Measurements from ENCODE around the gene GCA.

GCA gene, protein sequence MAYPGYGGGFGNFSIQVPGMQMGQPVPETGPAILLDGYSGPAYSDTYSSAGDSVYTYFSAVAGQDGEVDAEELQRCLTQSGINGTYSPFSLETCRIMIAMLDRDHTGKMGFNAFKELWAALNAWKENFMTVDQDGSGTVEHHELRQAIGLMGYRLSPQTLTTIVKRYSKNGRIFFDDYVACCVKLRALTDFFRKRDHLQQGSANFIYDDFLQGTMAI

GRCh38 chr2:162343824-162344616, at the start of gene GCA:
Gene GCA (plus strand): TSS chr2:162344132. CDS start chr2:162344249, 117 bp downstream.
- H3K4me3 ChIP-seq (ENCODE audit: low read depth, low read length), result peak within 1 kb of the TSS; percentile 92
- H3K36me3 ChIP-seq (ENCODE audit: control insufficient read depth, insufficient read depth, low read length), result peaks cover 4% of the 10 kb centered on the region; the same call in 1 of the 2 replicates
- H3K27me3 ChIP-seq (ENCODE audit: control insufficient read depth, insufficient read depth, low read length), result peaks cover 13% of the 10 kb centered on the region
- H3K9ac ChIP-seq (ENCODE audit: low read depth, low read length), result peak within 1 kb of the TSS; percentile 72
- H3K27ac ChIP-seq (ENCODE audit: low read depth, low read length), result peak within 1 kb of the TSS; percentile 75
- H3K9me3 ChIP-seq (ENCODE audit: control insufficient read depth, insufficient read depth, low read length), result no peaks in the 10 kb centered on the region
- H3K4me1 ChIP-seq (ENCODE audit: control insufficient read depth, insufficient read depth, low read length), result peaks cover 7% of the 10 kb centered on the region; the same call in 1 of the 2 replicates

DNA sequence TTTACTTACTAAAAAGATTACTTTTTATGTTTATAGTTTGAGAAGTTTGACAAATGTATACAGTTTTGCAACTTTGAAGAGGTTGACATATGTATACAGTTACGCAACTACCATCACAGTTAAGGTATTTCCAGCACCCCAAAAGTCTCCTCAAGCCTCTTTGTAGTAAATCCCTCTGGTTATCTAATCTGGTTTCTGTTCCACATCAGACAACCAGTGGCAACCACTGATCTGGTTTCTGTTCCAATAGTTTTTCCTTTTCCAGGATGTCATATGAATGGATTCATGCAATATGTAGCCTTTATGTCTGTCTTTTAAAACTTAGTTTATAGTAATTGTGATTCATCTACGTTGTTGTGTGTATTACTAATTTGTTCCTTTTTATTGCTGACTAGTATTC, 48.9 kb upstream of the GCA start:
- H3K4me1 ChIP-seq (ENCODE audit: control insufficient read depth, insufficient read depth, low read length), result peaks cover 9% of the 10 kb centered on the region; the same call in 1 of the 2 replicates
- no peaks in the 10 kb centered on the region for H3K36me3 ChIP-seq (ENCODE audit: control insufficient read depth, insufficient read depth, low read length)
- H3K9me3 ChIP-seq (ENCODE audit: control insufficient read depth, insufficient read depth, low read length), result no peaks in the 10 kb centered on the region
- H3K27ac ChIP-seq (ENCODE audit: low read depth, low read length), result no peak overlapping the region
- no peaks in the 10 kb centered on the region for H3K27me3 ChIP-seq (ENCODE audit: control insufficient read depth, insufficient read depth, low read length)
- H3K9ac ChIP-seq (ENCODE audit: low read depth, low read length), result no peak overlapping the region
- no peak overlapping the region for H3K4me3 ChIP-seq (ENCODE audit: low read depth, low read length)

GRCh38 chr2:162297925-162298552, 45.9 kb upstream of the GCA start:
- H3K27ac ChIP-seq (ENCODE audit: low read depth, low read length), result no peak overlapping the region
- no peaks in the 10 kb centered on the region for H3K27me3 ChIP-seq (ENCODE audit: control insufficient read depth, insufficient read depth, low read length)
- no peaks in the 10 kb centered on the region for H3K9me3 ChIP-seq (ENCODE audit: control insufficient read depth, insufficient read depth, low read length)
- H3K36me3 ChIP-seq (ENCODE audit: control insufficient read depth, insufficient read depth, low read length), result no peaks in the 10 kb centered on the region
- H3K9ac ChIP-seq (ENCODE audit: low read depth, low read length), result no peak overlapping the region
- no peak overlapping the region for H3K4me3 ChIP-seq (ENCODE audit: low read depth, low read length)
- no peaks in the 10 kb centered on the region for H3K4me1 ChIP-seq (ENCODE audit: control insufficient read depth, insufficient read depth, low read length)

DNA sequence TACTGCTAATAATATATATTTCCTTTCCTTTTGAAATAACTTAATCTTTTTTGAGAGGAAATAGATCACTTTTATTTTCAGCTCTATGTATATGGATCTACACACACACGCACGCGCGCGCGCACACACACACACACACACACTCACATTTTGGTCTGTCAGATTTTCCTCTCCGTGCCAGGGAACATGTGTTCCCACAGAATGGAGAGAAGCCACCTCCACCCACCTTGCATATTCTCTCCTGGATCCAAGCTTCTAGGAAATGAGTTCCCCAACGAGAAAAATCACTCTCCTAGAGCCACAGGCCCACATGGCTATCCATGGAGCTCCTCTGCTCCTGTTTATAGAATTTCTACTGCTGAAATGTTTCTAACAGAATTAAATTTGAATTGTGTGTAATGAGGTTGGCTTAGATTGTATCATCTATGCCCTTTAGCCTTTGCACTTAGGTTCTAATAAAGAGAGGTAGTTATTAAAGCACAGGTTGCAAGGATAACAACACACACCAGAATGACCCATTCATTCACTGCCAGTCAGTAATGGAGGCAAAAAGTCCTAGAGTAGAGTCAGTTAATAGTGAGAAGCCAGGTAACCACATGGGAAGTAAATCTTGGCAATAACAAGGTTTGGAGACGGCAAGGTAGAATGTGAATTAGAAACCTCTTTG, 45.1 kb upstream of the GCA start:
- Histone ChIP-seq H3K27me3 (ENCODE audit: control insufficient read depth, insufficient read depth, low read length) (no peaks in the 10 kb centered on the region), H3K9ac (ENCODE audit: low read depth, low read length) (no peak overlapping the region), H3K36me3 (ENCODE audit: control insufficient read depth, insufficient read depth, low read length) (no peaks in the 10 kb centered on the region), H3K4me3 (ENCODE audit: low read depth, low read length) (no peak overlapping the region), H3K27ac (ENCODE audit: low read depth, low read length) (no peak overlapping the region), H3K9me3 (ENCODE audit: control insufficient read depth, insufficient read depth, low read length) (no peaks in the 10 kb centered on the region), H3K4me1 (ENCODE audit: control insufficient read depth, insufficient read depth, low read length) (no peaks in the 10 kb centered on the region)

DNA sequence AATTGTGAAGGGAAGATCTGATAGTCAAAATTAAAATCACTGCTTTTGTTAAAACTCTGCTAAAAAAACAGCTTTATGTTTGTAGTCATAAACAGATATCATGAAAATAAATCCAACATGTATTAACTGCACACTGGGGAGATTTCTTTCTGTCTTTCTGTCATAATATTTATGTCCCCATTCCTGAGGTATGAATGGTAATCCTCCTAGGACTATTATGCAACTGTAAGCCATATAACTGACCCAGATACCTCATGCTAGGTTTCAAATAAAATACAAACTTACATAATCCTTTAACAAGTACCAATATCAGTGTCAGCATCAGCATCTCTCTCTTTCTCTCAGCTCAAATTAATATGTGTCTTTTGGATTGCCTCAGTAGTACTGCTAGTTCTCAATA, 43.7 kb upstream of the GCA start:
- Histone ChIP-seq H3K9me3 (ENCODE audit: control insufficient read depth, insufficient read depth, low read length) (no peaks in the 10 kb centered on the region), H3K9ac (ENCODE audit: low read depth, low read length) (no peak overlapping the region), H3K36me3 (ENCODE audit: control insufficient read depth, insufficient read depth, low read length) (no peaks in the 10 kb centered on the region), H3K27ac (ENCODE audit: low read depth, low read length) (no peak overlapping the region), H3K4me1 (ENCODE audit: control insufficient read depth, insufficient read depth, low read length) (no peaks in the 10 kb centered on the region), H3K27me3 (ENCODE audit: control insufficient read depth, insufficient read depth, low read length) (no peaks in the 10 kb centered on the region), H3K4me3 (ENCODE audit: low read depth, low read length) (no peak overlapping the region)

DNA sequence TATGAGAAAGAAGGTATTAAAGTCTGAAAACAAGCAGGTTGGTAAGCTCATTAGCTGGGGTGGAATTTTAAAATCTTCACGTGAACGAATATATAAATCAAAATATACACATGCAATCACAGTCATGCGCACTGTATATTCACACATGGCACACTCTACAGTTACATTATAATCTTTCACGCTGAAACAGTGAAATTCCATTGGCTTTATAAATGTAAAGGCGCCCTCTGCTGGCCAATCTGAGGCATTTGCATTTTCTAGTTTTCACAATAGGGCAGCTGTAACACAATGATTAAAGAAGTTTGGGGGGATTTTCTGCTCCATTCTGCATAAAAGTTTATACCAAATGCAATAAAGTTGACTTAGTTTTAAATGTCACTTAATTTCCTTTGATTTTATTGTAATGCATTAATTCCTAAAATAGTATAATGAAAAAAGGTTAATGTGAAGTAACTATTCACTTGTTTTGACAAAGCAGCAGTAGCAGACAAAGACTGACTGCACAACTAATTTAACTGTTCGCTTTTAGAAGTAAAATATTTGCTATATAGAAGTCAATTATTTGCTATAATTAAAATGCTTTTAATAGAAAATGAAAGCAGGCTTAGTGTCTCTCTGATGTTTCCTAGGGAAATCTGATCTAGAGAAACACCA, 42.7 kb upstream of the GCA start:
- H3K27ac ChIP-seq (ENCODE audit: low read depth, low read length), result no peak overlapping the region
- H3K9ac ChIP-seq (ENCODE audit: low read depth, low read length), result no peak overlapping the region
- no peaks in the 10 kb centered on the region for H3K27me3 ChIP-seq (ENCODE audit: control insufficient read depth, insufficient read depth, low read length)
- H3K4me1 ChIP-seq (ENCODE audit: control insufficient read depth, insufficient read depth, low read length), result no peaks in the 10 kb centered on the region
- H3K4me3 ChIP-seq (ENCODE audit: low read depth, low read length), result no peak overlapping the region
- H3K9me3 ChIP-seq (ENCODE audit: control insufficient read depth, insufficient read depth, low read length), result no peaks in the 10 kb centered on the region
- H3K36me3 ChIP-seq (ENCODE audit: control insufficient read depth, insufficient read depth, low read length), result no peaks in the 10 kb centered on the region

DNA sequence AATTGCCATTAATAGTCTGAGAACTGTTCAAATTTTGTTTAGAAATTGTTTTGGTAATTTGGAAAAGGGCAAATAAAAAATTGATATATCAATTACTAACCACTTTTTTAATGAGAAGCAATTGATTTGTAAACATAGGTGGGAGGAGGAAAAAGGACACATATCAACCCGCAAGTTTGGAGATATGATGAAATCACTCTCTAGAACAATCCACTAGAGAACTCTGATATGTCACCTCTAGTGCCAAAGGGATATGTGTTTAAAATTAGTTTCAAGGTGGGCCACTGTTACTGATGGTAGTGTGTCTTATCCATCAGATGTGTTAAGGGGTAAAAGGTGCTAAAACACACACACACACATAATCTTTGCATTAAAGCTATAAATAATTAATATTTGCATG, 42.1 kb upstream of the GCA start:
- Histone ChIP-seq H3K4me3 (ENCODE audit: low read depth, low read length) (no peak overlapping the region), H3K27ac (ENCODE audit: low read depth, low read length) (no peak overlapping the region), H3K36me3 (ENCODE audit: control insufficient read depth, insufficient read depth, low read length) (no peaks in the 10 kb centered on the region), H3K27me3 (ENCODE audit: control insufficient read depth, insufficient read depth, low read length) (no peaks in the 10 kb centered on the region), H3K4me1 (ENCODE audit: control insufficient read depth, insufficient read depth, low read length) (peaks cover 4% of the 10 kb centered on the region; the same call in 1 of the 2 replicates), H3K9me3 (ENCODE audit: control insufficient read depth, insufficient read depth, low read length) (no peaks in the 10 kb centered on the region), H3K9ac (ENCODE audit: low read depth, low read length) (no peak overlapping the region)

- no peaks in the 10 kb centered on the region for H3K27me3 ChIP-seq (ENCODE audit: control insufficient read depth, insufficient read depth, low read length)
- no peak overlapping the region for H3K9ac ChIP-seq (ENCODE audit: low read depth, low read length)
- H3K4me1 ChIP-seq (ENCODE audit: control insufficient read depth, insufficient read depth, low read length), result peaks cover 8% of the 10 kb centered on the region; the same call in 1 of the 2 replicates
- H3K9me3 ChIP-seq (ENCODE audit: control insufficient read depth, insufficient read depth, low read length), result no peaks in the 10 kb centered on the region
- no peaks in the 10 kb centered on the region for H3K36me3 ChIP-seq (ENCODE audit: control insufficient read depth, insufficient read depth, low read length)
- H3K4me3 ChIP-seq (ENCODE audit: low read depth, low read length), result no peak overlapping the region
- H3K27ac ChIP-seq (ENCODE audit: low read depth, low read length), result no peak overlapping the region
Observed at GRCh38 chr2:162305901-162306300, 38.0 kb upstream of the GCA start.

- Histone ChIP-seq H3K4me1 (ENCODE audit: control insufficient read depth, insufficient read depth, low read length) (peaks cover 8% of the 10 kb centered on the region; the same call in 1 of the 2 replicates), H3K27me3 (ENCODE audit: control insufficient read depth, insufficient read depth, low read length) (no peaks in the 10 kb centered on the region), H3K27ac (ENCODE audit: low read depth, low read length) (no peak overlapping the region), H3K9me3 (ENCODE audit: control insufficient read depth, insufficient read depth, low read length) (no peaks in the 10 kb centered on the region), H3K4me3 (ENCODE audit: low read depth, low read length) (no peak overlapping the region), H3K9ac (ENCODE audit: low read depth, low read length) (no peak overlapping the region), H3K36me3 (ENCODE audit: control insufficient read depth, insufficient read depth, low read length) (no peaks in the 10 kb centered on the region)
Observed at GRCh38 chr2:162308747-162309503, 35.0 kb upstream of the GCA start.

DNA sequence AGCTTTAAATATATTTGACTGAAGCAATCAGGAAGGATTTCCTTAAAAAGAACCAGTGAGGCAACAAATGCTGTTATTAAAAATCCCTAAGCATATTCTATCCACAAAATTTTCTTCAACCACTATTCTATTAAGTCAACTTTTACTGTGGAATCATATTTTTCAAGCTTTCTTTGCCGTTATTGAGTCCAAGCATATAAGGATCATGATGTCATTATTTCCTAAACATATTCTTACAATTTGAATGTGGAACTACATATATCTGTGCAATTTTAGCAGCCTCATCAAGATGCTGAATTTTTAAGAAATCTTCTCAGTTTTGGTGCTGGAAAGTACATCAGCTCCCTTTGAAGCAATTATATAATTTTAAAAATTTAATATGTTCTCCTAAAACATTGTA, 31.1 kb upstream of the GCA start:
- Histone ChIP-seq H3K27me3 (ENCODE audit: control insufficient read depth, insufficient read depth, low read length) (peaks cover 8% of the 10 kb centered on the region), H3K9me3 (ENCODE audit: control insufficient read depth, insufficient read depth, low read length) (no peaks in the 10 kb centered on the region), H3K4me3 (ENCODE audit: low read depth, low read length) (no peak overlapping the region), H3K27ac (ENCODE audit: low read depth, low read length) (no peak overlapping the region), H3K36me3 (ENCODE audit: control insufficient read depth, insufficient read depth, low read length) (no peaks in the 10 kb centered on the region), H3K9ac (ENCODE audit: low read depth, low read length) (no peak overlapping the region), H3K4me1 (ENCODE audit: control insufficient read depth, insufficient read depth, low read length) (no peaks in the 10 kb centered on the region)
